Ramos (cell line): ENCODE measurements around the gene COL4A1.

Experiments
- in situ Hi-C: fragments of 300-500 bp; cut with MboI; formaldehyde crosslinking; loops from one replicate; pipeline ENCODE4 v1.14.3; 2022; ENCODE audit warnings: low sequenced_read_pairs; ENCODE audit not compliant: unreplicated experiment

The COL4A1 gene

DNA sequence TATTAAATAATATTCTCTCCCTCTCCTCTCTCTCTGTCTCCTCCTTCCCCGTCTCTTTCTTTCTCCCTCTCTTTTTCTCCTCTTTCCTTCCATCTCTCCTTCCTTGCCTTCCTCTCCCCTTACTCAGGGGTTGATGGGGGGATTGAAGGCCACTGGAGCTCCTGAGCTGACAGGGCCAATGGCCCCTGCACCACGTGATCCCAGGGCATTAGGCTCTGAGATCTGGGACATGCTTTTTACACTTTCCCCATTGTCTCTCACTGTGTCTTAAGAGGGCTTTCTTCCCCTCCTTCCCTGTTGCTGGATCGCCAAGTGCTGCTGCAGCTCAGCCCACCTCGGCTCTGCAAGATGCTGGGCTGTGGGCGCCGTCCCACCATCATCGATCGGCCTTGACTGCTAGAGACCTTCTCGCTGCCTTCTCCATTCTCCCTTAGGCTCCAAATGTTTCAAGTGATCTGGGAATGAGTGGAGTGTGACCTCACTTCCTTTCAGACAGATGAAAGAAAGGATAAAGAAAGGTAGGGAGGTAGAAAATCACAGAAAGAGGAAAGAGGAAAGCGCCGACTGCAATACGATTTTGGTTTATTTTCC is 42.2 kb downstream of the COL4A1 start:
- in situ Hi-C loops: no loop called here

GRCh38 chr13:110263888-110264287 is 43.1 kb downstream of the COL4A1 start:
- in situ Hi-C loops: no loop called here

DNA sequence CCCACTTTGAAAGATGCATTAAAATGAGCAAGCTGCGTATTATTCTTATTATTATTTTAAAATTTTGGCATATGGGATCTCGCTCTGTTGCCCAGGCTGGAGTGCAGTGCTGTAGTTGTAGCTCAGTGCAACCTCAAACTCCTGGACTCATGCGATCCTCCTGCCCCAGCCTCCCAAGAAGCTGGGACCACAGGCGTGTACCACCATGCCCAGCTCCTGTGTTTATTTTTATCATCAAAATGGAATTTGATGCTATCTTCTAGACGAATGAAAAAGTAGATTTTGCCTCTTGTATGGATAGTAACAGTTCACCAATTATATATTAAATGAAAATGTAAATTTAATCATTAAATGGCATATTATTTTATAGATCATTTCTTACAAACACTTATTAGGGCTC is 43.6 kb downstream of the COL4A1 start:
- in situ Hi-C loops: no loop called here

GRCh38 chr13:110262508-110263291 is 44.3 kb downstream of the COL4A1 start:
- in situ Hi-C loops: no loop called here

- in situ Hi-C loops: no loop called here
Observed at GRCh38 chr13:110262082-110262436, 44.9 kb downstream of the COL4A1 start.

DNA sequence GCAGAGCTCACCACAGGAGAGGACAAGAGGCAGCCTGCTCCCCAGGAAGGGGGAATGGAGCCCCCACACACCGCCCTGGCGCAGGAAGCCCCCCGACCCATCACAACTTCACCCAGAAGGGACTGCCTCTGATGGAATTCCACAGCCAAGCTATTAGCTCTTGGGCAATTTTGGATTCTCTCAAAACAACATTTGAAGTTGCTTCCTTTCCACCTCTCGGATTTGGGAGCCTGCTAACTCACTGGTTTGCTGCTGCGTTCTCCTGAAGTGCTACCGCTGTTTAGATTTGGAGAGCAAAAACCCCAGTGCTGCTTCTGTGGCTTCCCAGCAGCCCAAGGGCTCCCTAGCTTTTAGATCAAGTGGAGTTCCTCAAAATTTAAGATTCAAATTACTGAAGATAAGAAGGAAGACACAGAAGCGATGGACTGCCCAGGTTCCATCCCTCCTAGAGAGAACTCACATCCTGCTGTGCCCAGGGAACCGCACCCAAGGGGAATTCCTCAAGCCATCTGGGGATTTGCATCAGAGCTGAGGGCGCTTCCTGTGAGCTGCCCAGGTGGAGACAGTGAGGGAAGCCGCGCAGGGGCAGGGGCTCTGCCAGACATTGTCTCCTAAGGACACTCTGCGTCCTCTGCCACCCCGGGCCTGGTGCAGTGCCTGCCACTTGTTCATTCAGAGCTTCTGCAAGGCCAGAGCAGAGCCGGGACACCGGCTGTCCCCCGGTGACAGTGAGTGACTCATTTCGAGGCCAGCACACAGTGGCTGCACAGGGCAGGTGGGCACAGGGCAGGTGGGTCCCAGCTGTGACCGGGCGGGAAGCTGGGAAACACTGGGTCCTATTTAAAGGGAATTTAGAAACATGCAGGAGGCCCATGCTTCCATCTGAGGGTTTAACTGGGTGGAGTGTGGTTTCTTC is 45.5 kb downstream of the COL4A1 start:
- in situ Hi-C loops: no loop called here

GRCh38 chr13:110259651-110260050 is 47.3 kb downstream of the COL4A1 start:
- in situ Hi-C loops: no loop called here

DNA sequence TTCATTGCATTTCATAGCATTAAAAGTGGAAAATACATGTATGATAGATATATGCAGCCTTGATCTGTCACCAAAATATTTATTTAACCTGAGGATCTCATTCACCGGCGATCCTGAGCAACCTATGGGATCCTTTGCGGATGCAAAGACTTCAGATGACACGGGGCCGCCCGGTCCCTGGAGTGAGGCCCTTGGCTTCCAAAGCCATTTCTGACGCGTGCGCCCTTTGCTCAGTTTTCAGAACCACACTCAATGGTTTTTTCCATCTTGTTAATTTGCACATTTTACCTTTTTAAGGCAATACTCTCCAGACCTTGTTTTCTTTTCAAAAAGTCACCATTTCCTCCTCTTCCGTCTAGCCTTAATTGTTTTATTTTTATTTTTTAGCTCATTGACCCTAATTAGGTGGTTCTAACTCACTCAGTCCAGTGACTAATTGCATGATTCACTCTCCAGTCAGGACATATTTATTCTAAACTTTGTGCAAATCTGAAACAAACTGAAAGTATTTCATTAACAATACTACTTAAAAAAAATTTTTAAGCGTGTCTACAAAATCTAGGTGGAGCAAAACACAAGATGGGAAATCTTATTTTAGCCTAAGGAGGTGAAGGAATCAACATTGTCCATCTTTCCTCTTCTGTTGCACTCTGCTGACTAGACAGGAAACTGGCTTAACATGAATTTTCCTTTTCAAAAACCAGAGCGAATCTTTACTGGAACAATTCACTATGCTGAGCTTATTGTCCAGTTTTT is 47.9 kb downstream of the COL4A1 start:
- in situ Hi-C loops: no loop called here

DNA sequence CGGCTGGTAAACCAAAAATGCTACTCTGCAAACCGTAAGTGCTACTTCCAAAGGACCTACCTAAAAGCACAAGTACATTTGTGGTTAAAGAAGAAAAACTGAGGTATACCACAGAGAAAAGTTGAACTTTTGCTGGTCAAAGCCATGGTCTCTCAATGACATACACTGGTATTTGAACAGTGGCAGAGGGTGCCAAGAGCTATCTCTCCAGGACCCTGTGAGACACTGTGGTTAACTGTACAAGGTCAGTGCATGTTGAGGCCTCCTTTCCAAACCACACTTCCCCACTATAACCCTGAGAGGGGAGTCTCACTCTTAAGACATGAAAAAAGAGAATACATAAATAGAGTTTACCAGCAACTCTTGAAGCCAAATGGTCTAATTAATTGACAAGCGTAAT is 49.5 kb downstream of the COL4A1 start:
- in situ Hi-C loops: no loop called here

GRCh38 chr13:110256126-110256905 is 50.6 kb downstream of the COL4A1 start:
- in situ Hi-C loops: no loop called here

DNA sequence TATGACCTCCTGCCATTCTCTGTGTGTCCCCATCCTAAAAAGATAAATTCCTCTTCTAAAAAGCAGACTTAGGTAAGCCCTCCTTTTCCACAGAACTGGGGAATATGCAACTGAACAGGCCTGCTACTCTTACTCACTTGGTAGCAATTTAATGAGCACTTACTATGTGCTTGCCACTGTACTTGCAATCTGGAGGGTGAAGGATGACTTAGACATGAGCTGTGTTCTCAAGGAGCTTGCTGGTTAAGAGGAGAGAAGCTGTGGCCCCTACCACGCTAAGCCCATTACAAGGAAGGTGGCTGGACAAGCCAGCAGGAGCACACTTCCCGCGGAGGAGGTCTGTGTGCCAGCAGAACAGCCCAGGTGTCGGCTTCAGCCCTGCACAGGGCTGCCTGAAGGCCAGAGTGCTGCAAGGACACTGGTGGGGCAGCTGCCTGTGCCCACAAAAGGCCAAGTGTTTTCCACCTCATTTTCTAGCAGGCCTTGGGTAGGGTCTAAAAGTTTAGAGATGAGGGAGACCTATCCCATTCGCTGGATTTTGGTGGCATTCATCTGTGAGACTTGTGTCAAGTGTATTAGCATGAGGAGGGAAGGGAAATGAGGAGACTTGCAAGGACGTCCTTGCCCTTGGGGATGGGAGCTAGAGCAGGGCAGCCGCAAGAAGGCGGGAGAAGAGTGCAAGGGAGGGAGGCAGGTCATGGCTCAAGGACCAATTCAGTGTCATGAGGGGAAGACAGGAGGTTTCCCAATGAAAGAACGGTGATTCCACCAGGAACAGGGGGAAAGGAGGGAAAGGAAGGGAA is 52.0 kb downstream of the COL4A1 start:
- in situ Hi-C loops: no loop called here

DNA sequence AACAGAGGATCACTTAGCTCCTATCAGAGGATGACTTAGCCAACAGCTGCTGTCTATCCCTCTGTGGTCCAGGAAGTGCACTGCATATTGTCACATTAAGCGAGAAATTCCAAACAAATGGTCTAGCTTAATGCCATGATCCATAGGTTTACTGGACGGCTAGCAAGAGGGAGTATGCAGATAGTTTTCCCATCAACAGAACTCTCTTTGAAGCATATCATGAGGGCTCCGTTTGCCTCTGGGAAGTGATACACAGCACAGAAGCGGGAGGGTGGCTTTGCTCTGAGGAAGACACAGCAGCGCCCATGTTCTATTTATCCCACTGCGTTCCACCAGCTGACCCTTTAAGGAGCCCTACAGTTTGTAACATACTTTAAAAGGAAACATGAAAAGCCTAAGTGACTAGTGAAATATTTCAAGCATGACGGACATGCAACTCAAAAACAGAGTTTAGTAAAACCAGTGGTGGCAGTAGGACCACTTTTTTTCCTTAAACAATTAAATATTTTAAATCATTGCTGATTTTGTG is 52.7 kb downstream of the COL4A1 start:
- in situ Hi-C loops: no loop called here

- in situ Hi-C loops: no loop called here
Observed at GRCh38 chr13:110251193-110251819, 55.7 kb downstream of the COL4A1 start.

GRCh38 chr13:110250258-110250891 is 56.6 kb downstream of the COL4A1 start:
- in situ Hi-C loops: no loop called here

DNA sequence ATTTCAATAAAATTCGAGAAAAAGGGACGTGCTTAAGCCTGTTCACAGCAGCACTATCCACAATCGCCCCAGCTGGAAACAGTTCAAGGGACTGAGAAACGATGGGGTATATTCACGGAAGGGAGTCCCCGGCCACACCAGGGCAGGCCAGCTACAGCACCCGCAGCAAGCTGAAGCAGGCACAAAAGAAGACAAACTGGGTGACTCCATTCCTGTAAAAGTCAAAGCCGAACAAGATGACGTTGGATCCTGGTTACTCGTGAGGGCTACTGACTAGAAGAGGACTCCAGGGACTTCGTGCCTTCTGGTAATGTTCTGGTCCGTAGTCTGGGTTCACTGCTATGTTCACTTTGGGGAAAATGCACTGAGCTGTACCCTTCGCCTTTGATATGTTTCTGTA is 57.6 kb downstream of the COL4A1 start:
- in situ Hi-C loops: no loop called here

- in situ Hi-C loops: no loop called here
Observed at GRCh38 chr13:110248449-110249143, 58.4 kb downstream of the COL4A1 start.

DNA sequence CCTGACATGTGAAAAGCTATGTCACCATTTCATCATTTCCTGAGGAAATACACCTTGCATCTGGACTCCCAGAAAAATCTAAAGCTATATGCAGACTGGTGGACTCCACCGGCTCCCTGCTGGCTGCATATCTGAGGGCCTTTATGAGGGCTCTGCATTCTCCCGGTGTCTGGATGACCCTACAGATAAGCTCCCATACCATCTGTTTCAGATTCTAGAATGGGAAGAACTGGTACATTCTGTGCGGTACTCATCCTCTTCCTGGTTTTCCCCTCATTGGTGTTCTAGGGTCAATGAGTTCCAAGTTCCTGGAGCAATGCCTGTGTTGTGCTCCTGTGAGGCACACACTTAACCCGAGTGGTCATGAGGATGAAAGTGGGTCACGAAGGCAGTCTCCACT is 60.4 kb downstream of the COL4A1 start:
- in situ Hi-C loops: no loop called here
